ENCODE measurements around the gene PHOX2B. TPM values are rescaled to one million over a fixed set of nuclear protein-coding genes. Genes with fewer than 3 reads are reported as not detected.
"Not testable (repeated sequence)": the region's sequence is repeated elsewhere in the genome, so short reads cannot be mapped to it uniquely, and the experiment has no call there.

The PHOX2B gene
- total RNA-seq, 2 donors from 2014 or later: 0.56 TPM; not detected in 1

GRCh38 chr4:41714364-41715000 is 34.0 kb downstream of the PHOX2B start:
- no peak for TF ChIP-seq CTCF (IDR thresholded peaks at IDR 0.05)

GRCh38 chr4:41713768-41714167 is 34.8 kb downstream of the PHOX2B start:
- Histone ChIP-seq H3K4me1 (no peaks in the 10 kb centered on the region), H3K27ac (no peak overlapping the region), H3K27me3 (no peaks in the 10 kb centered on the region), H3K9ac (ENCODE audit: low read depth in 2 of 2, low read length in 2 of 2) (no peak overlapping the region), H3K4me3 (no peak overlapping the region), H3K9me3 (no peaks in the 10 kb centered on the region), H3K36me3 (no peaks in the 10 kb centered on the region)
- no peak for TF ChIP-seq CTCF (IDR thresholded peaks at IDR 0.05)
- intact Hi-C loops (cut with DNase I): no loop called here
- DNase-seq: no peak

More at GRCh38 chr4:41714364-41715000, 34.0 kb downstream of the PHOX2B start:
- H3K36me3 ChIP-seq: no peaks in the 10 kb centered on the region
- H3K4me3 ChIP-seq: no peak overlapping the region
- H3K9ac ChIP-seq (ENCODE audit: low read depth in 2 of 2, low read length in 2 of 2): no peak overlapping the region
- no peaks in the 10 kb centered on the region for H3K9me3 ChIP-seq
- H3K4me1 ChIP-seq: no peaks in the 10 kb centered on the region
- H3K27me3 ChIP-seq: no peaks in the 10 kb centered on the region
- no peak overlapping the region for H3K27ac ChIP-seq
- intact Hi-C loops (cut with DNase I): no loop called here
- DNase-seq: no peak

GRCh38 chr4:41712425-41712824 is 36.1 kb downstream of the PHOX2B start:
- Histone ChIP-seq H3K27me3 (no peaks in the 10 kb centered on the region), H3K4me1 (no peaks in the 10 kb centered on the region), H3K27ac (no peak overlapping the region), H3K9me3 (no peaks in the 10 kb centered on the region), H3K36me3 (no peaks in the 10 kb centered on the region), H3K4me3 (no peak overlapping the region), H3K9ac (ENCODE audit: low read depth in 2 of 2, low read length in 2 of 2) (no peak overlapping the region)
- intact Hi-C loops (cut with DNase I): no loop called here
- DNase-seq: no peak
- TF ChIP-seq CTCF (IDR thresholded peaks at IDR 0.05): no peak

GRCh38 chr4:41711654-41712053 is 36.9 kb downstream of the PHOX2B start:
- DNase-seq; H3K9ac ChIP-seq (ENCODE audit: low read depth in 2 of 2, low read length in 2 of 2); H3K27me3 ChIP-seq; H3K4me3 ChIP-seq; intact Hi-C loops (cut with DNase I); H3K4me1 ChIP-seq; H3K9me3 ChIP-seq; H3K36me3 ChIP-seq; H3K27ac ChIP-seq: not testable (repeated sequence)

GRCh38 chr4:41709844-41710481 is 38.6 kb downstream of the PHOX2B start:
- no peaks in the 10 kb centered on the region for H3K9me3 ChIP-seq
- intact Hi-C loops (cut with DNase I): no loop called here
- H3K4me1 ChIP-seq: no peaks in the 10 kb centered on the region
- H3K27me3 ChIP-seq: no peaks in the 10 kb centered on the region
- no peak overlapping the region for H3K4me3 ChIP-seq
- H3K27ac ChIP-seq: no peak overlapping the region
- H3K9ac ChIP-seq (ENCODE audit: low read depth in 2 of 2, low read length in 2 of 2): no peak overlapping the region
- DNase-seq: no peak
- no peaks in the 10 kb centered on the region for H3K36me3 ChIP-seq
- no peak for TF ChIP-seq CTCF (IDR thresholded peaks at IDR 0.05)

GRCh38 chr4:41703785-41704184 is 44.7 kb downstream of the PHOX2B start:
- no peaks in the 10 kb centered on the region for H3K4me1 ChIP-seq
- intact Hi-C loops (cut with DNase I): no loop called here
- TF ChIP-seq CTCF (IDR thresholded peaks at IDR 0.05): no peak
- H3K9ac ChIP-seq (ENCODE audit: low read depth in 2 of 2, low read length in 2 of 2): no peak overlapping the region
- no peak overlapping the region for H3K27ac ChIP-seq
- DNase-seq: no peak
- H3K27me3 ChIP-seq: no peaks in the 10 kb centered on the region
- H3K36me3 ChIP-seq: no peaks in the 10 kb centered on the region
- no peaks in the 10 kb centered on the region for H3K9me3 ChIP-seq
- no peak overlapping the region for H3K4me3 ChIP-seq

Data from colonic mucosa (tissue), 4 donors.